ENCODE data around the gene TMEM167A.

Gene TMEM167A, protein sequence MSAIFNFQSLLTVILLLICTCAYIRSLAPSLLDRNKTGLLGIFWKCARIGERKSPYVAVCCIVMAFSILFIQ

GRCh38 chr5:83076742-83077661 lies at the start of gene TMEM167A, which contains the start of gene XRCC4:
Gene TMEM167A (minus strand): TSS chr5:83077394. CDS start chr5:83077323, 71 bp downstream.
Gene XRCC4 (plus strand): TSS chr5:83077547. CDS start chr5:83104920, 27,373 bp downstream.
- peak; percentile 97 for DNase-seq

- no peak for DNase-seq
These were observed 49.3 kb upstream of the TMEM167A start for GRCh38 chr5:83126501-83126900.

DNA sequence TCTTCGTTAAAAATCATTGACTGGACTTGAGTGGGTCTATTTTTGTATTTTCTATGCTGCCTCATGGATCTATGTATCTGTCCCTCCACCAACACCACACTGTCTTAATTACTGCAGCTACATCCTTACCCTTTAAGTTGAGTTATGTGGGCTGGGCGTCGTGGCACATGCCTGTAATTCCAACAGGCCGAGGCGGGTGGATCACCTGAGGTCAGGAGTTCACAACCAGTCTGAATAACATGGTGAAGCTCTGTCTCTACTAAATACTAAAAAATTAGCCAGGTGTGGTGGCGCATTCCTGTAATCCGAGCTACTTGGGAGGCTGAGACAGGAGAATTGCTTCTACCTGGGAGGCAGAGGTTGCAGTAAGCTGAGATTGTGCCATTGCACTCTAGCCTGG lies 48.4 kb upstream of the TMEM167A start:
- DNase-seq, result no peak

DNA sequence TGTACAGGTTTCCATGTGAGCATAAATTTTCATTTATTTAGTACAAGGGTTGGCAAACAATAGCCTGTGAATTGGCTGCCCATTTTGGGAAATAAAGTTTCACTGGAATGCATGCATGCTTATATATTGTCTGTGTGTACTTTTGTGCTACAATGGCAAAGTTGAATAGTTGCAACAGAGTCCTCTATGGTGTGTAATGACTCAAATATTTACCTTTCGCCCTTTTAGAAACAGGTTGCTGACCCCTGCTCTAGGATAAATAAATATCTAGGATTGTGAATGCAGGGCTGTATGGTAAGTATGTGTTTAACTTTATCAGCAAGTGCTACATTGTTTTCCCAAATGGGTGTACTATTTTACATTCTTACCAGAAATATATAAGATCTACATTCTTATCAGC lies 47.4 kb upstream of the TMEM167A start:
- no peak for DNase-seq

- no peak for DNase-seq
These were observed 41.8 kb upstream of the TMEM167A start for GRCh38 chr5:83118976-83119375.

DNA sequence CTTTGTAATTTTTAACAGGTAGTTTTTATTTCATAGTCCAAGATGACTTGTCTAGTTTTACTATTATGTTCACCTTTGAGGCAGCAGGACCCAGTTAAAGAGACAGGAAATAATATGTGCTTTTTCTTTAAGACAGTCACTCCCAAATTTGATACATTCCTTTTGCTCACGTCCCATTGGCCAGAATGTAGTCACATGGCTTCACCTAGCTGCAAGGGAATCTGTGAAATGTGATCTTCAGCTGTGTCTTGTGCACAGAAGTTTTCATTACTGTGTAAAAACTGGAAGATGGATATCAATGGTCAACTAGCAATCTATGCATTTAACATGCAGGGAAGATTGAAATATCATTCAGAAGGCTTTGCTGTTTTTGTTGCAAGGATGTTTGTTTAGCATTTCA lies 41.3 kb upstream of the TMEM167A start:
- DNase-seq, result no peak

- no peak for DNase-seq
These were observed 38.6 kb upstream of the TMEM167A start for GRCh38 chr5:83115816-83116215.

DNA sequence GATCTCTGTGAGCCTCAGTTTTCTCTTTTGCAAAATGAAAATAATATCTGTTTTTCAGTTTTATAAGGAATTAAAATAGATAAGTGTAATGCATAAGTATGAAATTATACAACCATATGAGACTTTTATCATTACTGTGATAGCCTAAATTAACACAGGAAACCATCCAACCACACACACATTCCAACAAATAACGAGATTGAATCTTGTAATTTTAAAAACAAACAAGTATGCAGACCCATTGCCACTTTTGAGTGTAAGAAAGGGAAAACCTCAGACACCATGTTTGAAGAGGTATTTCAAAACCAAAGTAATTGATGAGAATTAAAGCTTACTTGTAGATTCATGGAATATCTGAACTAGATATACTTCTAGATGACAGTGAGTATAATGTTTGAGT lies 32.2 kb upstream of the TMEM167A start:
- no peak for DNase-seq

GRCh38 chr5:83107692-83108420 lies 30.7 kb upstream of the TMEM167A start:
- no peak for DNase-seq

DNA sequence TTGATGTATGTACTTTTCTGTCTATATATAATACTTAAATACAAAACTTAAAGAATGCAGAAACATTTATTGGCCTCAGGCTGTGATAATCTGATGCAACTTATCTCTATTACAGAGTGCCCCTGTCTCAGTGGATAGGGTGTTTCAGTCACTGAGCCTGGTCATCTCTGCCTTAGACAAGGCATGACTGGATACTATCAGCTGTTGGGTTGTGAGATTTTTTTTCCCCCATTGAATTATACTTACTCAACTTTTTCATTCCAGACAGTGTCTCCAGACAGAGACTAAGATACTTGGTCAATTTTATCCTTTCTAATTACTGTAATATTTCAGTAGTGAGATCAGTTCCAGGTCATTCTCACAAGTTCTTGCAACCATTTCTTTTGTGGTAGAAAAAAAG lies 26.8 kb upstream of the TMEM167A start:
- no peak for DNase-seq

GRCh38 chr5:83102364-83102980 lies 25.3 kb upstream of the TMEM167A start:
- no peak for DNase-seq

- DNase-seq, result no peak
These were observed 24.3 kb upstream of the TMEM167A start for GRCh38 chr5:83101514-83101913.

- DNase-seq, result no peak
These were observed 22.3 kb upstream of the TMEM167A start for GRCh38 chr5:83099445-83099844.

DNA sequence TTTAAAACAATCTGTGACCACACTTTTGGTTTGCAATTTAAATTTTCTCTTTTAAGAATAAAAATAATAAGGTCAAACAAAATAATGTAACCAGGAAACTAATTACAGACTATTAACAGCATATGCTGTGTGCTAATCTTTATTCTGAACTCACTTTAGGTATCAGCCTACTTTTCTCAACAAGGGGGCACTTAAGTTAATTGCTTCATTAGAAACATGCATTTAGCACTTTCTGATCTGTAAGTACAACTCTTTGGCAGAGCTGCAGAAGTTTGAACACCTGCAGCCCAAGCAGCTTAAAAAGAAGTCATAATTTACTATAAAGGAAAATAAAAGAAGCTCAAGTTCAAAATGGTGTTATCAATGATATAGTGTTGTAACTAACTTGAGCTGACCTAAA lies 21.8 kb upstream of the TMEM167A start:
- no peak for DNase-seq

DNA sequence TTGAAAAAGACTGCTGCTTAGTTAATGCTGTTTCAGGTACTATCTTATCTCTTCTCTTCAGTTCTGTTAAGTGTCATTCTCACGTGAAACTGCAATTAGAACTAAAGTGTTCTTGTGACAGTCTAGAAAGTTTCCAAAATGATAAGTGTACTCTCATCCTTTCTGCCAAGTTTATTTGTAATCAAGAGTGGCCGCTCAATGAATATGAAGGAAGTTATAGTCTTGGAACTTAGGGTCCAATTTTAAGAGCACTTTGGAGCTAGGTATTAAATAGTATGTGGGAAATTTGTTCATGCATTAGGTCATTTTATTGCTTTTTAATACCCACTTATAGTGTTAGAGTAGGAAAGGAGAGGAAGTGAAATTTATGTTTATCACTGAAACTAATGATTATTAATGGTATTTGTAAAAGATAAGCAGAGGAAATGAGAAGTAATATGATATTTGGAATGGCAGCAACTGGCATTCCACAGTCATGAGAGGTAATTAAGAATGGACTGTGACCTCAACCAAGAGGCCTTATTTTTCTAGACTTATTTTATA lies 20.6 kb upstream of the TMEM167A start:
- no peak for DNase-seq

DNA sequence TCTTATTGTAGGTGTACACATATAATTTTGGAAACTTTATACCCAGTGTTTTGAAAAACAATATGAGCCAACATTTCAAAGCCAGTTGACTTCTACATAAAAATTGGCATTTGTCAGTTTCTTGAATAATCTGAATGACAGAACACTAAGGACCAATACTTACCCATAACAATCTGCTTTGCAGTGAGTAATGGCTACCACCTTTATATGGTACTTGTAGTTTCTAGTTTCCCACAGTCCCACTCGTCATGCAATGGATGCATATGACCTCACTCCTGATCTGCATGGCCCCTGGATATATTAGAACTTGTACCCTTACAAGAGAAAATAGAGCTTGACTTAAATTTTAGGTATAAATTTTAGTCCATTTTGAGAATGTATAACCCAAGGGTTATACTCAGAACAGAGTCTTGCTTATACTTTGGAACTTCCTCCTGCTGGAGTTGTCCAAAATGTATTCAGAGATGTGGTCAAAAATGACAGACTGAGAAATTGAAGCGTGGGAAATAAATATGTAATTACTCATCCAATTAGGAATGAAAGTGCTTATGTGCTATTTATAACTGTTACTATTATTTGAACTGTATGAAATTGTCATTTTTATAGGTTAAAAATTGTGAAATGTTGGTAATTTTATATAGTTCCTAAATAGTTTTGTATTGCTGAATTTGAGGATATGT lies 19.6 kb upstream of the TMEM167A start:
- DNase-seq, result no peak

GRCh38 chr5:83095957-83096539 lies 18.9 kb upstream of the TMEM167A start:
- DNase-seq, result no peak

GRCh38 chr5:83095163-83095956 lies 18.2 kb upstream of the TMEM167A start:
- DNase-seq, result no peak

GRCh38 chr5:83093692-83094091 lies 16.5 kb upstream of the TMEM167A start:
- DNase-seq, result no peak

- no peak for DNase-seq
These were observed 15.4 kb upstream of the TMEM167A start for GRCh38 chr5:83092619-83093018.

- no peak for DNase-seq
These were observed 13.0 kb upstream of the TMEM167A start for GRCh38 chr5:83090169-83090568.

Data from CD4-positive, alpha-beta T cell treated with Interleukin-15 for 1 hour (primary cell).